NB4 (cell line): Measurements from ENCODE around the gene ZGRF1.

Experiments
- MYC ChIP-seq: IDR thresholded peaks from 2 replicates; pipeline ENCODE4 v1.6.1; 2011; ENCODE audit warnings: low read depth, low read length
- POLR2A ChIP-seq: IDR thresholded peaks from 2 replicates; pipeline ENCODE4 v1.6.1; 2011; ENCODE audit warnings: mild to moderate bottlenecking; ENCODE audit not compliant: insufficient read length; ENCODE audit errors: extremely low read depth
- TF ChIP-seq, protein P1 (sequence below): IDR thresholded peaks from one replicate; pipeline ENCODE4 v1.5.1; 2012; ENCODE audit warnings: low read depth, low read length
- TF ChIP-seq, protein P2 (sequence below): IDR thresholded peaks from 2 replicates; pipeline ENCODE4 v1.6.1; 2011; ENCODE audit warnings: low read depth, low read length

DNA sequence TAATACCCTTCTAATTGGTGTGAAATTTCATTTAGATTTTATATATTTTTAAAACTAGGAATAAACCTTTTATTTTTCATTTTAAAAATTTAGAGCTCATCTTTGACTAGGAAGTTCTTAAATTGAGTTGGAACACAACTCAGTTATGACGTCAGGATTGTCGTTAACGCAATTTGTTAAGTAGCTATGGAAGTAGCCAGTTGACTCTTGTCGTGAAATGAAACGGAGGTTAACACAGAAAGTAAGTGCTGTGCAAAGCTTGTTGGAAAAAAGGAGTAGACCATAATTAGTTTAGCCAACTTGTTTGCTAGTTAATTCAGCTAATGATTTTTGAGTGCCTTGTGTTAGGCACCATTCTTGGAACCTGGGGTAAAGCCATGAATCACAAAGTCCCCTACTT is 18.6 kb upstream of the ZGRF1 start:
- TF ChIP-seq, protein P1, sequence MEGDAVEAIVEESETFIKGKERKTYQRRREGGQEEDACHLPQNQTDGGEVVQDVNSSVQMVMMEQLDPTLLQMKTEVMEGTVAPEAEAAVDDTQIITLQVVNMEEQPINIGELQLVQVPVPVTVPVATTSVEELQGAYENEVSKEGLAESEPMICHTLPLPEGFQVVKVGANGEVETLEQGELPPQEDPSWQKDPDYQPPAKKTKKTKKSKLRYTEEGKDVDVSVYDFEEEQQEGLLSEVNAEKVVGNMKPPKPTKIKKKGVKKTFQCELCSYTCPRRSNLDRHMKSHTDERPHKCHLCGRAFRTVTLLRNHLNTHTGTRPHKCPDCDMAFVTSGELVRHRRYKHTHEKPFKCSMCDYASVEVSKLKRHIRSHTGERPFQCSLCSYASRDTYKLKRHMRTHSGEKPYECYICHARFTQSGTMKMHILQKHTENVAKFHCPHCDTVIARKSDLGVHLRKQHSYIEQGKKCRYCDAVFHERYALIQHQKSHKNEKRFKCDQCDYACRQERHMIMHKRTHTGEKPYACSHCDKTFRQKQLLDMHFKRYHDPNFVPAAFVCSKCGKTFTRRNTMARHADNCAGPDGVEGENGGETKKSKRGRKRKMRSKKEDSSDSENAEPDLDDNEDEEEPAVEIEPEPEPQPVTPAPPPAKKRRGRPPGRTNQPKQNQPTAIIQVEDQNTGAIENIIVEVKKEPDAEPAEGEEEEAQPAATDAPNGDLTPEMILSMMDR, result no peak
- TF ChIP-seq POLR2A, result no peak
- TF ChIP-seq, protein P2, sequence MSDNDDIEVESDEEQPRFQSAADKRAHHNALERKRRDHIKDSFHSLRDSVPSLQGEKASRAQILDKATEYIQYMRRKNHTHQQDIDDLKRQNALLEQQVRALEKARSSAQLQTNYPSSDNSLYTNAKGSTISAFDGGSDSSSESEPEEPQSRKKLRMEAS, result no peak
- TF ChIP-seq MYC, result no peak
